ENCODE measurements around the gene INAFM2.

DNA sequence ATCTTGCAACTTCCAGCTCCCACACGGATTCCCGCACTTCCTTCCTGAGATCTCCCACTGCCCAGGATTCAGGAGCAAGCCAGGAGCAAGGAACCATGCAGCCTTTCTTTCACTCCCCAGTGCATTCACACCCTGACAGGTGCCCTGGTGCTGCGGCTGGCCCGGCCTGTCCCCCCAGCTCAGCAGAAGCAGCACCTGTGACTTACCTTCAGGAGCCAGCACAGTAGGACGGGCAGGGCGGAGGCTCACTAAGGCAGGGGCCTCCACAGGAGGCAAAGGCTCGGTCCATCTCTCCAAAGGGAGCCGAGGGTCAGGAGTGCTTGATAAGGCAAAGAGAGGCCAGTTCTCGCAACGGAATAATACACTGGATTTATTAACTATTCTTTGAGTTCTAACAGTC lies 45.5 kb upstream of the INAFM2 start:
- TF ChIP-seq, protein P1, sequence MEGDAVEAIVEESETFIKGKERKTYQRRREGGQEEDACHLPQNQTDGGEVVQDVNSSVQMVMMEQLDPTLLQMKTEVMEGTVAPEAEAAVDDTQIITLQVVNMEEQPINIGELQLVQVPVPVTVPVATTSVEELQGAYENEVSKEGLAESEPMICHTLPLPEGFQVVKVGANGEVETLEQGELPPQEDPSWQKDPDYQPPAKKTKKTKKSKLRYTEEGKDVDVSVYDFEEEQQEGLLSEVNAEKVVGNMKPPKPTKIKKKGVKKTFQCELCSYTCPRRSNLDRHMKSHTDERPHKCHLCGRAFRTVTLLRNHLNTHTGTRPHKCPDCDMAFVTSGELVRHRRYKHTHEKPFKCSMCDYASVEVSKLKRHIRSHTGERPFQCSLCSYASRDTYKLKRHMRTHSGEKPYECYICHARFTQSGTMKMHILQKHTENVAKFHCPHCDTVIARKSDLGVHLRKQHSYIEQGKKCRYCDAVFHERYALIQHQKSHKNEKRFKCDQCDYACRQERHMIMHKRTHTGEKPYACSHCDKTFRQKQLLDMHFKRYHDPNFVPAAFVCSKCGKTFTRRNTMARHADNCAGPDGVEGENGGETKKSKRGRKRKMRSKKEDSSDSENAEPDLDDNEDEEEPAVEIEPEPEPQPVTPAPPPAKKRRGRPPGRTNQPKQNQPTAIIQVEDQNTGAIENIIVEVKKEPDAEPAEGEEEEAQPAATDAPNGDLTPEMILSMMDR (conservative IDR thresholded peaks at IDR 0.05; ENCODE audit: low read length) = no peak
- TF ChIP-seq EZH2phosphoT487 (IDR thresholded peaks at IDR 0.05; ENCODE audit: borderline replicate concordance, low read depth, low read length) = no peak

Measured in OCI-LY7 (cell line).